H9 (cell line): ENCODE data around the gene POLR3H. TPM values are rescaled to one million over a fixed set of nuclear protein-coding genes. Genes with fewer than 3 reads are reported as not detected.

Source experiments
- DNase-seq: peaks from one replicate; pipeline ENCODE4 v3.0.0-alpha.2; 2017
- H2AFZ ChIP-seq: one replicate; pipeline ENCODE4 v1.6.1; 2013; ENCODE audit warnings: mild to moderate bottlenecking, low read length, control low read depth, moderate library complexity
- H2AK5ac ChIP-seq: 2 replicates; pipeline ENCODE4 v1.6.1; 2013; ENCODE audit warnings: low read length, control low read depth, mixed read lengths; ENCODE audit not compliant: insufficient read length
- H2BK120ac ChIP-seq: one replicate; pipeline ENCODE4 v1.6.1; 2013; ENCODE audit warnings: low read depth, mild to moderate bottlenecking, low read length, control low read depth, inconsistent platforms; ENCODE audit not compliant: poor library complexity, severe bottlenecking
- H2BK12ac ChIP-seq: 2 replicates; pipeline ENCODE4 v1.6.1; 2013; ENCODE audit warnings: low read length, control low read depth, mixed read lengths, low read depth; ENCODE audit not compliant: insufficient read length
- H2BK15ac ChIP-seq: 2 replicates; pipeline ENCODE4 v1.6.1; 2013; ENCODE audit warnings: low read depth, low read length, control low read depth
- H2BK20ac ChIP-seq: one replicate; pipeline ENCODE4 v1.6.1; 2013; ENCODE audit warnings: low read depth, mild to moderate bottlenecking, low read length, control low read depth, inconsistent platforms; ENCODE audit not compliant: poor library complexity, severe bottlenecking
- H2BK5ac ChIP-seq: 2 replicates; pipeline ENCODE4 v1.6.1; 2013; ENCODE audit warnings: low read length, control low read depth, mixed read lengths; ENCODE audit not compliant: insufficient read length
- H3K14ac ChIP-seq: 2 replicates; pipeline ENCODE4 v1.6.1; 2013; ENCODE audit warnings: low read length, control low read depth; ENCODE audit not compliant: insufficient read depth
- H3K18ac ChIP-seq: 2 replicates; pipeline ENCODE4 v1.6.1; 2013; ENCODE audit warnings: low read depth, mild to moderate bottlenecking, mixed read lengths, low read length, control low read depth; ENCODE audit not compliant: insufficient read length
- H3K23ac ChIP-seq: 2 replicates; pipeline ENCODE4 v1.6.1; 2013; ENCODE audit warnings: low read length, control low read depth, mixed read lengths, low read depth; ENCODE audit not compliant: insufficient read length
- H3K23me2 ChIP-seq: 2 replicates; pipeline ENCODE4 v1.6.1; 2013; ENCODE audit warnings: low read depth, mild to moderate bottlenecking, mixed read lengths, low read length, control low read depth; ENCODE audit not compliant: insufficient read length, poor library complexity, severe bottlenecking
- H3K27ac ChIP-seq: 2 replicates; pipeline ENCODE4 v1.5.1; 2013; ENCODE audit warnings: low read length, control low read depth, mixed read lengths, low read depth; ENCODE audit not compliant: insufficient read length
- H3K27me3 ChIP-seq: 2 replicates; pipeline ENCODE4 v1.6.1; 2013; ENCODE audit warnings: low read length, control low read depth, inconsistent platforms; ENCODE audit not compliant: insufficient read depth
- H3K4ac ChIP-seq: 2 replicates; pipeline ENCODE4 v1.6.1; 2013; ENCODE audit warnings: low read depth, mild to moderate bottlenecking, control low read depth, inconsistent platforms, low read length, moderate library complexity
- H3K4me1 ChIP-seq: 2 replicates; pipeline ENCODE4 v1.6.1; 2013; ENCODE audit warnings: low read length, control low read depth, inconsistent platforms; ENCODE audit not compliant: insufficient read depth
- H3K4me2 ChIP-seq: 2 replicates; pipeline ENCODE4 v1.6.1; 2013; ENCODE audit warnings: low read length, control low read depth, mixed read lengths; ENCODE audit not compliant: insufficient read length, insufficient read depth
- H3K56ac ChIP-seq: 2 replicates; pipeline ENCODE4 v1.6.1; 2013; ENCODE audit warnings: low read depth, mild to moderate bottlenecking, mixed read lengths, low read length, control low read depth; ENCODE audit not compliant: insufficient read length
- H3K79me1 ChIP-seq: 2 replicates; pipeline ENCODE4 v1.6.1; 2013; ENCODE audit warnings: low read depth, mild to moderate bottlenecking, moderate library complexity, low read length, control low read depth, inconsistent platforms; ENCODE audit not compliant: insufficient read depth, poor library complexity, severe bottlenecking
- H3K79me2 ChIP-seq: 2 replicates; pipeline ENCODE4 v1.6.1; 2013; ENCODE audit warnings: low read length, control low read depth, inconsistent platforms; ENCODE audit not compliant: insufficient read depth
- H3K9ac ChIP-seq: 2 replicates; pipeline ENCODE4 v1.6.1; 2013; ENCODE audit warnings: low read length, control low read depth, mixed read lengths; ENCODE audit not compliant: insufficient read length; ENCODE audit errors: extremely low read depth
- H3K9me3 ChIP-seq: one replicate; pipeline ENCODE4 v1.6.1; 2013; ENCODE audit warnings: low read depth, low read length, inconsistent platforms; ENCODE audit not compliant: control insufficient read depth
- H3T11ph ChIP-seq: one replicate; pipeline ENCODE4 v1.6.1; 2013; ENCODE audit warnings: mild to moderate bottlenecking, low read length, control low read depth, inconsistent platforms
- H4K20me1 ChIP-seq: one replicate; pipeline ENCODE4 v1.6.1; 2013; ENCODE audit not compliant: control insufficient read depth, insufficient read length, insufficient read depth
- H4K5ac ChIP-seq: 2 replicates; pipeline ENCODE4 v1.6.1; 2013; ENCODE audit warnings: low read depth, mild to moderate bottlenecking, mixed read lengths, low read length, control low read depth; ENCODE audit not compliant: insufficient read length
- H4K8ac ChIP-seq: replicated peaks from 2 replicates; pipeline ENCODE4 v1.6.1; 2013; ENCODE audit warnings: low read length, control low read depth, mixed read lengths, low read depth; ENCODE audit not compliant: insufficient read length
- H4K91ac ChIP-seq: 2 replicates; pipeline ENCODE4 v1.6.1; 2013; ENCODE audit warnings: low read depth, mild to moderate bottlenecking, moderate library complexity, mixed read lengths, low read length, control low read depth; ENCODE audit not compliant: insufficient read length
- H3K27ac Mint-ChIP-seq, 3 experiments: 2 replicates in 2 of 3; 3 replicates in 1 of 3; pipeline ENCODE4 v1.8.0; 2020 to 2021; ENCODE audit warnings: mixed read lengths in 3 of 3, mild to moderate bottlenecking in 1 of 3, moderate library complexity in 1 of 3
- H3K27me3 Mint-ChIP-seq: 2 replicates; pipeline ENCODE4 v1.8.0; 2021; ENCODE audit warnings: low read depth, mild to moderate bottlenecking, moderate library complexity, mixed read lengths
- H3K36me3 Mint-ChIP-seq, 3 experiments: 2 replicates in 2 of 3; 3 replicates in 1 of 3; pipeline ENCODE4 v1.8.0; 2020 to 2021; ENCODE audit warnings: low read depth in 3 of 3, mixed read lengths in 3 of 3; ENCODE audit not compliant: insufficient read depth in 1 of 3
- H3K4me1 Mint-ChIP-seq, 2 experiments: 2 replicates each; pipeline ENCODE4 v1.8.0; 2020; ENCODE audit warnings: mixed read lengths in 2 of 2
- H3K4me3 Mint-ChIP-seq, 2 experiments: 2 replicates in 1 of 2; 3 replicates in 1 of 2; pipeline ENCODE4 v1.8.0; 2020 to 2021; ENCODE audit warnings: mild to moderate bottlenecking in 2 of 2, mixed read lengths in 2 of 2, moderate library complexity in 1 of 2
- H3K9me3 Mint-ChIP-seq, 2 experiments: 2 replicates in 1 of 2; 3 replicates in 1 of 2; pipeline ENCODE4 v1.8.0; 2020; ENCODE audit warnings: mild to moderate bottlenecking in 2 of 2, mixed read lengths in 2 of 2, moderate library complexity in 1 of 2
- WGBS: extraction: QIAGEN DNeasy Blood & Tissue Kit; methylation state at CpG from one replicate; pipeline ENCODE4 v1.1.7; 2013; ENCODE audit warnings: missing lambda C conversion rate, low lambda C conversion rate, mixed read lengths; ENCODE audit not compliant: insufficient read length; ENCODE audit errors: extremely low coverage; 5-methylcytosine and 5-hydroxymethylcytosine counted together
- total RNA-seq: library from RNA; stranded (reverse); gene quantifications from 2 replicates; pipeline ENCODE4 v1.2.1, GENCODE V29; 2021
- TF ChIP-seq, protein P1 (sequence below): fragments of 200-600 bp; sonication (generic); conservative IDR thresholded peaks from 3 replicates; pipeline ENCODE4 v1.8.0; 2021; ENCODE audit warnings: antibody characterized with exemption, mild to moderate bottlenecking

POLR3H gene
- total RNA-seq, 1 experiment from 2014 or later = 68.2 TPM

DNA sequence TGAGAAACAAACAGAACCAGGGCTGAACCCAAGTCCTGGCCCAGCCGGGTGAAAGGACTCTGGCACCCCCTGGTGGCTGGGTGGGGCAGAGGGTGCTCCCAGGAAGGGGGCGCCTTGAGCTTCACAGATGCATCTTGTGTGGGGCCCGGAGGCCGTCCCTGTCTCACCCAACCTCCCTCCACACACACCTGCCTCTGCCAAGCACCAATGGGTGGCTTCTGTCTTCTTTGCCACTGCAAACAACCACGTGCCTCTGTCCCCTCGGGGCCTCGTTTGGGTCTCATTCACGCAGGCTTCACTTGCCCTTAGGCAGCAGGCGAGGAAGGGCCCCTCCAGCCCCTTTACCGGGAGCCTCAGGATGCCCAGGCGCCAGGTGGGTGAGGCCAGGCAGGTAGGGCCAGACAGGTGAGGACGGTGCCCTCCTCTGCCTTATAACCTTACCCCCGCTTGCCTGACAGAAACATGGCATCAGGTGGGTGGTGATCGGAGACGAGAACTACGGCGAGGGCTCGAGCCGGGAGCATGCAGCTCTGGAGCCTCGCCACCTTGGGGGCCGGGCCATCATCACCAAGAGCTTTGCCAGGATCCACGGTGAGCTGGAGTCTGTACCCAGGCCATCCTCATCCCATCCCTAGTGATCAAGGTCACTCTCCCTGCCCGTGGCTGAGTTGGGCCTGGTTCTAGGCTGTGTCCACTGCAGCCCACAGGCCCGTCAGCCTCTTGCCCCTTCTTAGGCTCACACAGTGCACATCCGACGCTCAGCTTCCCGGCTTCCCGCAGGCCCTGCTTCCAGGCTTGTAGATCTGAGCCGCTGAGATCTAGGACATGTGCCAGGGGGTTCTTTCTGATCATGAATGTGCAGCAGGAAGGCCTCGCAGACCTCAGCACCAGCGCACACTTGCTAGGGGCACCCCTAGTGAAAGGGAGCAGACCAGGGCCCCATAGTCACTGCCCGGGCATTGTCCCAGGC lies 17.2 kb downstream of the POLR3H start:
- Histone ChIP-seq H3K27me3 (no peaks in the 10 kb centered on the region), H4K8ac (no peak overlapping the region), H3K4me1 (no peaks in the 10 kb centered on the region), H4K91ac (no peak overlapping the region), H3K27ac (no peak overlapping the region), H3K79me1 (no peaks in the 10 kb centered on the region), H2BK15ac (no peak overlapping the region), H2AFZ (no peak overlapping the region), H2AK5ac (no peak overlapping the region), H3K4ac (no peak overlapping the region), H2BK120ac (no peak overlapping the region), H4K20me1 (no peaks in the 10 kb centered on the region), H2BK20ac (no peak overlapping the region), H3T11ph (no peak overlapping the region), H3K4me2 (no peak overlapping the region), H3K9me3 (no peaks in the 10 kb centered on the region), H3K18ac (no peak overlapping the region), H3K79me2 (no peaks in the 10 kb centered on the region), H3K23me2 (no peaks in the 10 kb centered on the region), H2BK5ac (no peak overlapping the region), H3K56ac (no peak overlapping the region), H4K5ac (no peak overlapping the region), H2BK12ac (no peak overlapping the region), H3K14ac (no peak overlapping the region), H3K9ac (no peak overlapping the region), H3K23ac (no peak overlapping the region)
- TF ChIP-seq, protein P1, sequence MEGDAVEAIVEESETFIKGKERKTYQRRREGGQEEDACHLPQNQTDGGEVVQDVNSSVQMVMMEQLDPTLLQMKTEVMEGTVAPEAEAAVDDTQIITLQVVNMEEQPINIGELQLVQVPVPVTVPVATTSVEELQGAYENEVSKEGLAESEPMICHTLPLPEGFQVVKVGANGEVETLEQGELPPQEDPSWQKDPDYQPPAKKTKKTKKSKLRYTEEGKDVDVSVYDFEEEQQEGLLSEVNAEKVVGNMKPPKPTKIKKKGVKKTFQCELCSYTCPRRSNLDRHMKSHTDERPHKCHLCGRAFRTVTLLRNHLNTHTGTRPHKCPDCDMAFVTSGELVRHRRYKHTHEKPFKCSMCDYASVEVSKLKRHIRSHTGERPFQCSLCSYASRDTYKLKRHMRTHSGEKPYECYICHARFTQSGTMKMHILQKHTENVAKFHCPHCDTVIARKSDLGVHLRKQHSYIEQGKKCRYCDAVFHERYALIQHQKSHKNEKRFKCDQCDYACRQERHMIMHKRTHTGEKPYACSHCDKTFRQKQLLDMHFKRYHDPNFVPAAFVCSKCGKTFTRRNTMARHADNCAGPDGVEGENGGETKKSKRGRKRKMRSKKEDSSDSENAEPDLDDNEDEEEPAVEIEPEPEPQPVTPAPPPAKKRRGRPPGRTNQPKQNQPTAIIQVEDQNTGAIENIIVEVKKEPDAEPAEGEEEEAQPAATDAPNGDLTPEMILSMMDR = peak; percentile 94
- no CpG with 5 or more reads among the region's 32 CpGs for WGBS
- Mint-ChIP-seq H3K36me3 (peaks cover 24 to 75% (median 50%) of the 10 kb centered on the region in 3 experiments), H3K4me3 (no peak overlapping the region), H3K9me3 (no peaks in the 10 kb centered on the region), H3K4me1 (0 out of 4 replicates have a peak, but pooled peaks cover 0 to 2% of the 10 kb centered on the region in 2 experiments), H3K27ac (0 out of 7 replicates have a peak overlapping the region, but pooled peaks of 2 of the 3 experiments have one; percentile 83 to 88), H3K27me3 (peaks cover 5% of the 10 kb centered on the region)
- peak; percentile 63 for DNase-seq
